GM18517 (cell line): ENCODE measurements around the gene DNAJA4.
"Not testable (repeated sequence)": the region's sequence is repeated elsewhere in the genome, so short reads cannot be mapped to it uniquely, and the experiment has no call there.

Experiments used
- ATAC-seq: cut with Tn5 transposase; IDR thresholded peaks from one replicate; pipeline ENCODE4 v1.9.1; 2021; ENCODE audit warnings: mild to moderate bottlenecking, moderate library complexity; ENCODE audit not compliant: unreplicated experiment

Gene DNAJA4

DNA sequence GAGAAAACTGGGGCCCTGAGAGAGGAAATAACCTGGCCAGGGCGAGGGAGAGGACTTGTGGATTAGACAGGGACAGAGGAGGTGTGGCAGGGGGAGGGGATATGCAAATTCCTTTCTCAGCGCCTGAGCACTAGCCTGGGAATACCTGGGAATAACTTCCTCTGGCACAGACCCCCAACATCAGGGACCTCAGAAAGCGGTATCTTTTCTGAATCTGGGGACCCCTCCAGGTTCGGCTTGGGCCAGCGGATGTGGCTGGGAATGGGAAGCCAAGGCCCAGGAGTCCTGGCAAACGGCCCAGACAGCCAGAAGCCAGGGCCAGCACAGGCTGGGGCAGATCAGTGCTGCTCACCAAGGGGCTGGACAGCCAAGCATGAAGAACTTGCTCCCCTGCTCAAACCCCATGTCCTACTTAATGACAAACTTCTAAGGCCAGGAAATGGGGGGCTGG is 20.8 kb upstream of the DNAJA4 start:
- no peak for ATAC-seq

DNA sequence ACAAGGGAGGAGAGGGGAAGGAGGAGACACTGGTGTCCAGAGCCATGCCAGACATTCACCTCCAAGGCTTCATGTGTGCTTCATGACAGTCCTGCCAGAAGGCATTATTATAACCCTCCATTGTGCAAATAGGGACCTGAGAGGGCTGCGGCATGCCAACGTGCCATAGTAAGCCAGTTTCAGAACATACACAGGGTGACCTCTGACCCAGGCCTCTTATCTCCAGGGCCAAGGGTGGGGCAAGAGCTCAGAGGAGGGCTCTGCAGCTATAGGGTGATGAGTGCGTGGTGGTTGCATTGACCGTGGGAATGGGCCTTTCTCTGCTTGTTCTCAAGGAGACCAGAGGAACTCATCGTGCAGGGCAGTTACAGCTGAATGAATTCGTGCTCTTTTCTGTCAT is 20.3 kb upstream of the DNAJA4 start:
- ATAC-seq: no peak

DNA sequence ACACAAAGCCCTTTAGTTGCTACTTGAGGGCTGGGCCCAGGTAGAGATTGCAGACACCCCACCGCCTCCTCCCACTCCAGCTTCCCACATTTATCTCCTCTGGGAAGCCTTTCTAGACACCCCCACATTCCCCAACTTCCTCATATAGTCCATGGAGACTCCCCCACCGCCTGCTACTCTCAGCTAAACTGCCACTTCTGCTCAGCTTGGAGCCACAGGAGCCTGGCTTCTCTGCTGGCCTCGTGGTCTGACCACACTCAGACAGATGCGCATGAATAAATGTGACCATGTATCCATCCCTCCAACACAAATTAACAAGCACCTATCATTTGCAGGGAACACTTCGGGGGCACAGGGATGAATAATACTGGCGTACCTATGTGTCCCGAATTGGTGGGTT is 19.5 kb upstream of the DNAJA4 start:
- no peak for ATAC-seq

DNA sequence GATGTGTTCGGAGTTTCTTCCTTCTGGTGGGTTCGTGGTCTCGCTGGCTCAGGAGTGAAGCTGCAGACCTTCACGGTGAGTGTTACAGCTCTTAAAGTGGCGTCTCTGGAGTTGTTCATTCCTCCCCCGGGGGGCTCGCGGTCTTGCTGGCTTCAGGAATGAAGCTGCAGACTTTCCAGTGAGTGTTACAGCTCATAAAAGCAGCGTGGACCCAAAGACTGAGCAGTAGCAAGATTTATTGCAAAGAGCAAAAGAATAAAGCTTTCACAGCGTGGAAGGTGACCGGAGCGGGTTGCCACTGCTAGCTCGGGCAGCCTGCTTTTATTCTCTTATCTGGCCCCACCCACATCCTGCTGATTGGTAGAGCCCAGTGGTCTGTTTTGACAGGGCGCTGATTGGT is 19.0 kb upstream of the DNAJA4 start:
- not testable (repeated sequence) for ATAC-seq

DNA sequence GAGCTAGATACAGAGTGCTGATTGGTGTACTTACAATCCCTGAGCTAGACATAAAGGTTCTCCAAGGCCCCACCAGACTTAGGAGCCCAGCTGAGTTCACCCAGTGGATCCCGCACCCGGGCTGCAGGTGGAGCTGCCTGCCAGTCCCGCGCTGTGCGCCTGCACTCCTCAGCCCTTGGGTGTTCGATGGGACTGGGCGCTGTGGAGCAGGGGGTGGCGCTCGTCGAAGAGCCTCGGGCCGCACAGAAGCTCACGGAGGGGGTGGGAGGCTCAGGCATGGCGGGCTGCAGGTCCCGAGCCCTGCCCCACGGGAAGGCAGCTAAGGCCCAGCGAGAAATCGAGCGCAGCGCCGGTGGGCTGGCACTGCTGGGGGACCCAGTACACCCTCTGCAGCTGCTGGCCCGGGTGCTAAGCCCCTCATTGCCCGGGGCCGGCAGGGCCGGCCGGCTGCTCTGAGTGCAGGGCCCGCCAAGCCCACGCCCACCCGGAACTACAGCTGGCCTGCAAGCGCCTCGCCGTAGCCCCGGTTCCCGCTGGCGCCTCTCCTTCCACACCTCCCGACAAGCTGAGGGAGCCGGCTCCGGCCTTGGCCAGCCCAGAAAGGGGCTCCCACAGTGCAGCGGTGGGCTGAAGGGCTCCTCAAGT is 18.3 kb upstream of the DNAJA4 start:
- ATAC-seq: not testable (repeated sequence)

DNA sequence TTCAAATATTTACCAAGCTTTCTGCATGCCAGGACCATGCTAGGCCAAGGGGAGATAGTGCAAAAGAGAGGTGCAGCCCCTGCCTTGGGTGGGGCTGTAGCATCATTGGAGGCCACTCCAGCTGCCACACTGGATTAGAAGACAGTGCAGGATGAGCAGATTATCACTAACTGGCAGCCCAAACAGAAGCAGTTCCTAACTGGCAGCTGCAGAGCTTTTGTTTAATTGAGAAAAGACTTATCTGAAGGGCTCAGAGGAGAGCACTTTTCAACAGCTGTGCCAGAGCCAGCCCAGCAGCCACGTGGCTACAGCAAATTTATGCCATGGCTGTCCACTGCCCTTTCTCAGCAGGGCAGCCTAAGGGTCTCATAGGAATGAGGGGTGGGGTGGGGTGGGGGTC is 16.5 kb upstream of the DNAJA4 start:
- ATAC-seq: no peak

GRCh38 chr15:78249131-78249530 is 15.2 kb upstream of the DNAJA4 start:
- ATAC-seq: no peak

DNA sequence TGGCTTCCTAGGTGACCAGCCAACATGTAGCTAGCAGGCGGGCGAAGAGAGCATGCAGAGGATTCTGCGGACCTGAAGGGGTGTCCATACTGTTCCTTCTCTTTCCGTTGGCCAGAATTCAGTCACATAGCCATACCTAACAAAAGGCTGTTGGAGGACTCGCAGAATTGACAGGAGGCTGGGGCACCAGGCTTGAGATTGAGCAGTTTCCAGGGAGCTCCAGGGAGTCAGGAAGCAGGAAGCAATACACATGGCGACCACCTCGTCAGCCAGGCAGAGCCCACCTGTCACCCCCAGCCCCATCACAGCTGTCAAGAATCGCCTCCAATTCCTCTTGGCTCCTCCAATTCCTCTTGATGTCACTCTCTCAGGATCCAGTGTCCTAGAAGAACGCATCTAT is 13.2 kb upstream of the DNAJA4 start:
- ATAC-seq: no peak

DNA sequence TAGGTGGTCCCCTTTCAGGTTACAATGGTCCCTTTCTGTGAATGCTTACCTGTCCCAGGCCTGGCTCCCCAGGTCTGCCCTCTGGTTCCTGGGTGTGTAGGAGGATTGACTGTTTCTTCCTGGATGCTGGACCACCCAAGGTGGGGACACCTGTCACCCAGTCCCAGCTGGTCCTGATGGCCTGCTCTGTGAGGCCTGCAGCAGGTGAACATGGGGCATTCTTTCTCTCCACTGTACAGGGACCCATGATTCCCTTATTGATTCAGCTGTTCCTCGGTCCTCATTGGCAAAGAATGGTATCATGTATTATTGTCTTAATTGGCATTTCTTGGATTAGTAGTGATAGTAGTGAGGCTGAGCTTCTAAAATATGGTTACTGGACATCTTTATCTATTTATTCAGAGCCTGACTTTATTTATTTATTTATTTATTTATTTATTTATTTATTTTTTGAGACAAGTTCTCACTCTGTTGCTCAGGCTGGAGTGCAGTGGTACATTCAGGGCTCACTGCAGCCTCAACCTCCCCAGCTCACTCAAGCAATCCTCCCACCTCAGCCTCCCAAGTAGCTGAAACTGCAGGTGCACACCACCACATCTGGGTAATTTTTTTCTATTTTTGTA is 8.8 kb upstream of the DNAJA4 start:
- ATAC-seq: no peak

DNA sequence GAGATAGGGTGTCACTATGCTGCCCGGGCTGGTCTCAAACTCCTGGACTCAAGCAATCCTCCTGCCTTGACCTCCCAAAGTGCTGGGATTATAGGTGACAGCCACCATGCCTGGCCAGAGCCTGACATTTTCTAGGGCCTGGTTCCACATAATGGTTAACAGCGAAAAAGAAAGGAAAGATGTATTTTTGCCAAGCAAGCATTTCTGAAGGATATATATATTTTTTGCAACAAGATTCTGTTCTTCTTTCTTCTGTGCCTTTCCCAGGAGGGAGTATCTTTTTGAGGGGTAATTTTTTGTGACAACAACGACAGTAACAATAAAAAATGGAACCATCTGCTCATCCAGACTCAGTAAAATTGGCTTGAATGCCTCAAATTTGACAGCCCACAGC is 8.3 kb upstream of the DNAJA4 start:
- ATAC-seq: no peak

DNA sequence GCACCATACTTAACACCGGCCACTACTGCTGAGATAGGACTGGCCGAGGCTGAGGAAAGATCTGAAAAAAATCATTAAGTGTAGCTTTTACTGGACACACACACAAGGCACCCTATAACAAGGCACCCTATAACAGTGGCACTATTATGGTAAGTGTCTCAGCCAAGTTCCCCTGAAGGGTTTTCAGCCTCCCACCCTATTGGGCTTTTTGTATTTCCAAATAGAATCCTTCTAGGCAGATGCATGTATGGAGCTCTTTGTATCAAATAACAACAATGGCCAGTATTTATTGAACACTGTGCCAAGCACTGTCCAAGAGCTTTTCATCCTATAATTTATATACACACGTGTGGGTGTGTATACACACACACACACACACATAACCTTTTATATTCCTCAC is 6.7 kb upstream of the DNAJA4 start:
- ATAC-seq: no peak

- no peak for ATAC-seq
These were observed 5.1 kb upstream of the DNAJA4 start for GRCh38 chr15:78259232-78259631.

DNA sequence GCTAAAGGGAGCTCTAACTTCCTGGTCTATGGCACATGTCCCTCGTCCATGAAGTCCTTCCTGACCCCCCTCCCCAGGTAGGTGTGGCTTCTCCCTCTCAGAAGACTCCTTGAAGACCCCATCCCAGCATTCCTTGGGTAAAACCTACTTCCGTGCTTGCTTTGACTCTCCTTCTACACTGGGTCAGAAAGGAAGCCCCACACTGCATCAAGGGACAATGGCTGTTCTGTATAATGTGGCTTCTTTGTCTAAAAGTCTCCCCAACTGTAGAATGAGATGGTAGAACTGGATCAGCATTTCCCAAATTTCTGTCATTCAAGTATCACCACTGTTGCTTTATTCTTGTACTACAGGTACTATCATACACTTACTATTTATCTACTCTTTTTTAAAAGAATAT is 3.9 kb upstream of the DNAJA4 start:
- no peak for ATAC-seq

GRCh38 chr15:78261062-78261461 is 3.3 kb upstream of the DNAJA4 start:
- no peak for ATAC-seq

DNA sequence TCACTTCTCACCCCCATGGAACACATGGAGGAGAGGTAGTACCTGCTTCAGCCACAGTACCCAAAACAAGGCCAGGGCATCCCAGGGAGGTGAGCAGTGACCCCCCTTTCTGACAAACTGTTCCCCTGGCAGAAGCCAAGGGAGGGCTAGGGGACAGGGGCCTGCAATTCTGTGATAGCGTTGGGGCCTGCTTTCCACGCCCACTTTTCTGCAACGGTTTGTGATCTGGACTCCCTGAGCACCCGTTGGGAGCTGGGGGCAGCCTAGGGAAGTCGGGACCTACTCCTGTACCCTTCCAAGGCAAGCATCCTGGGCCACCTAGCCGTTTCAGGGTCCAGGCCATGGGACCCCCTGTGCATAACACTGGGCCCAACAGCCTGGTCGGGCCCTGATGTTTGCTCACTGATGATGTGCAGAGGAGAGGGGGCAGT is 996 bp upstream of the DNAJA4 start:
- no peak for ATAC-seq

GRCh38 chr15:78263907-78264303 is 457 bp upstream of the DNAJA4 start:
- no peak for ATAC-seq

DNA sequence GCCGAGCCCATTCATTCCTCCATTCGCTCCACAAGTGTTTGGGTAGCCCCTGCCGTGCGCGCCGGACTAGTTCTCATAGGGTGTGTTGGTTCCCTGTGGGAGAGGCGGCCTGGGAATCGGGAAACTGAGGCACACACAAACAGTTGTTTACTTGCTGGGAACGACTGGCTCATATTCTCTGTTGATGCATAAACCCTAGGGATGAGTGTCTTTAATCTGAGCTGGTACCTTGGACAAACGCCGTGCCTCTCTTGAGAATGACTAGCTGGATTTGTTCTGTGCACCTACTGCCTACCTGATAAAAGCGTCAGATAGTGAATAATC is 737 bp downstream of the DNAJA4 start:
- ATAC-seq: no peak

GRCh38 chr15:78265752-78266224 is 1.4 kb downstream of the DNAJA4 start:
- no peak for ATAC-seq

- ATAC-seq: no peak
These were observed 1.9 kb downstream of the DNAJA4 start for GRCh38 chr15:78266229-78266628.

GRCh38 chr15:78266806-78267205 is 2.4 kb downstream of the DNAJA4 start:
- ATAC-seq: no peak

GRCh38 chr15:78272316-78272715 is 8.0 kb downstream of the DNAJA4 start:
- no peak for ATAC-seq

DNA sequence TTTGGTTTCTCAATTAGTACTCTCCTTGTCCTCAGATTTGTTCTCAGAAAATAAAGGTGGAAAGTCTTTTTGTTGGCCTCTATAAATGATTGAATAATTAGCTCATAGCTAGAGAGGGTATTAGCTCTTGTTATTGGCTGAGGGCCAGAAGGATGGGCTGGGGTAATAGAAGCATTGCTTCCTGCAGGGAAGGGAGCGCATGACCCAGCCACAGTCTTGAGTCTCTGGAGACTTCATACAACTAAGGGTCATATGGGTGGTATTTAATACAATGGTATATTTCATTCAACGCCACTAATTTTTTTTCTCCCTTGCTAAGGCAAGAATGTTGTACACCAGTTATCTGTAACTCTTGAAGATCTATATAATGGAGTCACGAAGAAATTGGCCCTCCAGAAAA is 8.4 kb downstream of the DNAJA4 start:
- no peak for ATAC-seq

DNA sequence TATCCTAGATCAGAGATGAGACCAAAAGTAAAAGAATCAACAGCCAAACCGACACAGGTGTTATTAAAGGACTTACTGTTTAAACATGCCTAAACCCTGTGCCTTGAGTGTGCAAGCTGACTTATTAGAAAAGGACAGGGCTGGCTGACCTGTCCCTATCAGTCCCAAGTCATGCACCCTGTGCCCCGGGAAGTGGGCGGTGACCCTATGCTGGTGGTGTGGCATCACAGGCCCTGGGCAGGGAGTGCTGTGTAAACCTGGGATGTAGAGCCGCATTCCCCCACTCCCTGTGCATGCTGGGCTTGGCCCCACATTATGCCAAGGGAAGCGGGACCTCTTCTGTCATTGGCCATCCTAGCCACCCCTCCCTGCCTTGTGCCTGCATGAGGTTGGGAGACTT is 10.6 kb downstream of the DNAJA4 start:
- ATAC-seq: no peak
